Heart right ventricle (tissue), 16 donors: ENCODE measurements around the gene FANCG. TPM values are rescaled to one million over a fixed set of nuclear protein-coding genes. Genes with fewer than 3 reads are reported as not detected.

ENCODE experiments used
- ATAC-seq, 8 donors: fragments of 200-7000 bp; cut with Tn5 transposase; one replicate each; pipeline ENCODE4 v1.9.1; 2020; ENCODE audit warnings: mild to moderate bottlenecking in 8 of 8, moderate library complexity in 8 of 8, moderate number of reproducible peaks in 1 of 8
- DNase-seq, 2 donors: peaks; one replicate each; pipeline ENCODE4 v3.0.0-alpha.2; 2020
- H3K27ac ChIP-seq, 10 donors: fragments of 200-600 bp; sonication (generic) in 2 of 10; one replicate each; pipeline versions ENCODE4 v1.5.0 to v1.8.0; 2020 to 2022; ENCODE audit warnings: mild to moderate bottlenecking in 3 of 10
- H3K27me3 ChIP-seq, 7 donors: fragments of 200-600 bp; one replicate each; pipeline ENCODE4 v1.8.0; 2021 to 2022; ENCODE audit warnings: mild to moderate bottlenecking in 2 of 7
- H3K36me3 ChIP-seq, 9 donors: fragments of 200-600 bp; sonication (generic) in 1 of 9; one replicate each; pipeline versions ENCODE4 v1.5.0 to v1.8.0; 2020 to 2022; ENCODE audit warnings: mild to moderate bottlenecking in 2 of 9
- H3K4me1 ChIP-seq, 9 donors: fragments of 200-600 bp; sonication (generic) in 1 of 9; one replicate each; pipeline versions ENCODE4 v1.5.0 to v1.8.0; 2020 to 2022; ENCODE audit warnings: mild to moderate bottlenecking in 4 of 9
- H3K4me3 ChIP-seq, 10 donors: fragments of 200-600 bp; sonication (generic) in 2 of 10; one replicate each; pipeline versions ENCODE4 v1.5.0 to v1.8.0; 2020 to 2022; ENCODE audit warnings: mild to moderate bottlenecking in 7 of 10, moderate library complexity in 2 of 10
- H3K9me3 ChIP-seq, 11 donors: fragments of 200-600 bp in 10 of 11; sonication (generic) in 2 of 11; one replicate each; pipeline versions ENCODE4 v1.5.0 to v1.8.0; 2013 to 2022; ENCODE audit warnings: mild to moderate bottlenecking in 2 of 11, control low read depth in 1 of 11, moderate library complexity in 1 of 11
- WGBS, 2 donors: extraction: QIAGEN DNeasy Blood & Tissue Kit; methylation state at CpG; one replicate each; pipeline ENCODE4 v1.1.7; 2013; ENCODE audit warnings: inconsistent platforms in 1 of 2; 5-methylcytosine and 5-hydroxymethylcytosine counted together
- intact Hi-C, 10 donors: fragments of 100-400 bp; cut with DNase I; formaldehyde crosslinking; loops; one replicate each; pipeline versions ENCODE4 v1.11.1 to v1.14.2; 2022
- polyA plus RNA-seq, 2 donors: library from polyadenylated mRNA; stranded (reverse); fragments of 200-250 nt; gene quantifications; one replicate each; pipeline ENCODE4 v1.2.3, GENCODE V29; 2013
- total RNA-seq, 10 donors: library from RNA; stranded (reverse); fragmentation: NEBNext Ultra II Directional in 3 of 10; extraction: Animal tissue kit (Norgen Biotek cat#: 25700) in 3 of 10; gene quantifications; one replicate each; pipeline versions ENCODE4 v1.2.1 to v1.2.4, GENCODE V29; 2021 to 2023
- TF ChIP-seq, protein P1 (sequence below), 9 donors: fragments of 200-600 bp; sonication (generic) in 2 of 9; IDR thresholded peaks; one replicate each; pipeline versions ENCODE4 v1.5.0 to v1.8.0; 2021 to 2022; ENCODE audit warnings: antibody characterized with exemption in 9 of 9, mild to moderate bottlenecking in 5 of 9, moderate library complexity in 1 of 9
- donor health status: Arrhythmogenic right ventricular cardiomyopathy.
- donor health status: ischemic (EF 13 %, LVEDD 7.1; RV severe dilation, severe dysfunction).
- donor health status: healthy with polysubstance abuse.
- donor health status: DM: no; HTN: yes; CAD: no.
- donor health status: DM: no; HTN: no; CAD: no.
- donor health status: ischemic (EF 25% LVEDD 6.9; RV normal size, moderate dysfunction).
- donor health status: ischemic (EF 25% LVEDD 5.7; RV mildly dilated, moderate dysfunction).
- donor health status: healthy.
- donor health status: DM: yes; HTN: yes; CAD: no.
- donor health status: Ischemic cardiomyopathy.
- donor health status: ischemic (EF 35%, LVEDD 5.7; RV mildly dilated, moderate dysfunction).
- donor health status: nonischemic (EF 11% LVEDD 7.7; RV severe dilation, severe dysfunction).
- donor health status: DM: yes; HTN: yes; CAD: no.
- donor health status: PGD.
- donor health status: ischemic (EF 29% LVEDD 5.4; RV normal size, mild dysfunction).
- donor health status: nonischemic (EF 23%, LVEDD 6.1; RV moderate dilation, normal function).

FANCG gene
- total and polyA plus RNA-seq, 12 donors = 2.6 to 9.8 (median 4.5) TPM

- intact Hi-C loops = loop anchor here in 4 of 10 donors (10.0 kb wide), 3 partner anchors 107 to 197 kb away; partner anchors contain the start of gene DNAJB5 (in 1 of the 4)
- no peak overlapping the region for H3K27ac ChIP-seq
- TF ChIP-seq, protein P1, sequence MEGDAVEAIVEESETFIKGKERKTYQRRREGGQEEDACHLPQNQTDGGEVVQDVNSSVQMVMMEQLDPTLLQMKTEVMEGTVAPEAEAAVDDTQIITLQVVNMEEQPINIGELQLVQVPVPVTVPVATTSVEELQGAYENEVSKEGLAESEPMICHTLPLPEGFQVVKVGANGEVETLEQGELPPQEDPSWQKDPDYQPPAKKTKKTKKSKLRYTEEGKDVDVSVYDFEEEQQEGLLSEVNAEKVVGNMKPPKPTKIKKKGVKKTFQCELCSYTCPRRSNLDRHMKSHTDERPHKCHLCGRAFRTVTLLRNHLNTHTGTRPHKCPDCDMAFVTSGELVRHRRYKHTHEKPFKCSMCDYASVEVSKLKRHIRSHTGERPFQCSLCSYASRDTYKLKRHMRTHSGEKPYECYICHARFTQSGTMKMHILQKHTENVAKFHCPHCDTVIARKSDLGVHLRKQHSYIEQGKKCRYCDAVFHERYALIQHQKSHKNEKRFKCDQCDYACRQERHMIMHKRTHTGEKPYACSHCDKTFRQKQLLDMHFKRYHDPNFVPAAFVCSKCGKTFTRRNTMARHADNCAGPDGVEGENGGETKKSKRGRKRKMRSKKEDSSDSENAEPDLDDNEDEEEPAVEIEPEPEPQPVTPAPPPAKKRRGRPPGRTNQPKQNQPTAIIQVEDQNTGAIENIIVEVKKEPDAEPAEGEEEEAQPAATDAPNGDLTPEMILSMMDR (IDR thresholded peaks at IDR 0.05) = no peak
- 94 to 96% methylated on average over 17 of the region's 17 CpGs for WGBS, 2 donors
- H3K9me3 ChIP-seq = no peaks in the 10 kb centered on the region
- H3K4me3 ChIP-seq = no peak overlapping the region
- H3K27me3 ChIP-seq = no peaks in the 10 kb centered on the region
- peaks cover 0 to 83% (median 48%) of the 10 kb centered on the region in 9 donors for H3K36me3 ChIP-seq
- no peak for DNase-seq
- ATAC-seq = no peak
- H3K4me1 ChIP-seq = peaks cover 0 to 14% (median 8%) of the 10 kb centered on the region in 9 donors
Observed at GRCh38 chr9:35091536-35091935, 11.8 kb upstream of the FANCG start.

- ATAC-seq (no peak), DNase-seq (no peak)
- Histone ChIP-seq H3K27me3 (no peaks in the 10 kb centered on the region), H3K4me1 (no peaks in the 10 kb centered on the region), H3K4me3 (no peak overlapping the region), H3K36me3 (peaks cover 0 to 99% (median 48%) of the 10 kb centered on the region in 9 donors), H3K9me3 (no peaks in the 10 kb centered on the region), H3K27ac (no peak overlapping the region)
- intact Hi-C loops = no loop called here
- 94 to 100% methylated on average over 2 of the region's 2 CpGs for WGBS, 2 donors
- TF ChIP-seq, protein P1 (IDR thresholded peaks at IDR 0.05) = no peak
Observed at GRCh38 chr9:35089434-35089833, 9.7 kb upstream of the FANCG start.

- WGBS, 2 donors = 81 to 91% methylated on average over 2 of the region's 2 CpGs
- Histone ChIP-seq H3K27ac (no peak overlapping the region), H3K4me3 (no peak overlapping the region), H3K4me1 (peaks cover 0 to 7% (median 3%) of the 10 kb centered on the region in 9 donors), H3K36me3 (peaks cover 0 to 56% (median 18%) of the 10 kb centered on the region in 9 donors), H3K27me3 (no peaks in the 10 kb centered on the region), H3K9me3 (no peaks in the 10 kb centered on the region)
- DNase-seq = no peak
- ATAC-seq = no peak
- TF ChIP-seq, protein P1 (IDR thresholded peaks at IDR 0.05) = no peak
- intact Hi-C loops = no loop called here
Observed at GRCh38 chr9:35085078-35085477, 5.3 kb upstream of the FANCG start.

- Histone ChIP-seq H3K27ac (peak overlapping the region in 9 of 10 donors; percentile 55 to 83 (median 69)), H3K4me3 (peak overlapping the region; percentile 36 to 88 (median 71)), H3K4me1 (peaks cover 0 to 23% (median 14%) of the 10 kb centered on the region in 9 donors), H3K9me3 (no peaks in the 10 kb centered on the region), H3K36me3 (peaks cover 0 to 31% (median 0%) of the 10 kb centered on the region in 9 donors), H3K27me3 (no peaks in the 10 kb centered on the region)
- no peak for ATAC-seq
- 5 to 8% methylated on average over 10 of the region's 10 CpGs for WGBS, 2 donors
- no peak for DNase-seq
- TF ChIP-seq, protein P1 (IDR thresholded peaks at IDR 0.05) = no peak
- intact Hi-C loops = loop anchor here in 1 of 10 donors (10.0 kb wide), 1 partner anchor 84 kb away; no protein-coding TSS in a partner anchor
Observed at GRCh38 chr9:35079041-35079425, 709 bp downstream of the FANCG start.
